HG02642 (cell line): ENCODE measurements around the gene NUP62.

ENCODE experiments used
- ATAC-seq: cut with Tn5 transposase; IDR thresholded peaks from one replicate; pipeline ENCODE4 v1.9.1; 2021; ENCODE audit warnings: mild to moderate bottlenecking; ENCODE audit not compliant: unreplicated experiment, poor library complexity

Gene NUP62

GRCh38 chr19:49857061-49857837 lies 72.1 kb downstream of the NUP62 start:
- no peak for ATAC-seq
